SK-N-MC (cell line): ENCODE results near the gene BTG2.

ENCODE experiments used
- DNase-seq: peaks from one replicate; pipeline ENCODE4 v3.0.0-alpha.2; 2011; ENCODE audit warnings: low read depth, low spot score
- H3K27ac ChIP-seq: fragments of 200-600 bp; sonication (generic); 2 replicates; pipeline ENCODE4 v1.5.1; 2016; ENCODE audit warnings: mixed run types
- H3K36me3 ChIP-seq: fragments of 200-600 bp; sonication (generic); 2 replicates; pipeline ENCODE4 v1.6.1; 2017; ENCODE audit warnings: antibody characterized with exemption, low read length, mixed read lengths; ENCODE audit not compliant: insufficient read depth
- H3K4me3 ChIP-seq: fragments of 200-600 bp; sonication (generic); 2 replicates; pipeline ENCODE4 v1.5.1; 2016
- H3K9ac ChIP-seq: fragments of 200-600 bp; sonication (generic); 2 replicates; pipeline ENCODE4 v1.8.0; 2017; ENCODE audit warnings: mixed run types, mixed read lengths; ENCODE audit not compliant: insufficient read length
- H3K9me3 ChIP-seq: fragments of 200-600 bp; sonication (generic); 2 replicates; pipeline ENCODE4 v1.6.1; 2017; ENCODE audit warnings: low read depth, mild to moderate bottlenecking, antibody characterized with exemption, low read length, moderate library complexity, mixed read lengths
- EZH2 ChIP-seq: fragments of 200-600 bp; sonication (generic); IDR thresholded peaks from one replicate; pipeline ENCODE4 v1.6.1; 2017; ENCODE audit warnings: antibody characterized with exemption
- FOXP2 ChIP-seq: optimal IDR thresholded peaks from 2 replicates; pipeline ENCODE3; 2011; ENCODE audit warnings: mild to moderate bottlenecking, moderate library complexity; ENCODE audit not compliant: insufficient read depth; ENCODE audit errors: extremely low read length, control extremely low read depth
- POLR2AphosphoS5 ChIP-seq: IDR thresholded peaks from 2 replicates; pipeline ENCODE4 v1.6.1; 2012; ENCODE audit warnings: mild to moderate bottlenecking, low read depth, low read length, borderline replicate concordance

Gene BTG2

GRCh38 chr1:203280061-203280460 lies 25.3 kb upstream of the BTG2 start:
- DNase-seq: no peak
- H3K9me3 ChIP-seq: no peaks in the 10 kb centered on the region
- TF ChIP-seq POLR2AphosphoS5 (no peak), FOXP2 (no peak), EZH2 (no peak)
- no peak overlapping the region for H3K4me3 ChIP-seq
- H3K27ac ChIP-seq: no peak overlapping the region
- H3K9ac ChIP-seq: no peak overlapping the region
- H3K36me3 ChIP-seq: no peaks in the 10 kb centered on the region

- Histone ChIP-seq H3K36me3 (no peaks in the 10 kb centered on the region), H3K9ac (no peak overlapping the region), H3K4me3 (no peak overlapping the region), H3K9me3 (no peaks in the 10 kb centered on the region), H3K27ac (no peak overlapping the region)
- TF ChIP-seq EZH2 (no peak), FOXP2 (no peak), POLR2AphosphoS5 (no peak)
- DNase-seq: no peak
Observed at GRCh38 chr1:203281033-203281432, 24.3 kb upstream of the BTG2 start.

GRCh38 chr1:203281851-203282661 lies 23.3 kb upstream of the BTG2 start:
- DNase-seq: no peak
- Histone ChIP-seq H3K27ac (no peak overlapping the region), H3K9ac (no peak overlapping the region), H3K4me3 (no peak overlapping the region), H3K36me3 (no peaks in the 10 kb centered on the region), H3K9me3 (no peaks in the 10 kb centered on the region)
- no peak for TF ChIP-seq EZH2
- TF ChIP-seq POLR2AphosphoS5: no peak
- TF ChIP-seq FOXP2: no peak

- H3K36me3 ChIP-seq: no peaks in the 10 kb centered on the region
- DNase-seq: no peak
- no peak overlapping the region for H3K27ac ChIP-seq
- no peaks in the 10 kb centered on the region for H3K9me3 ChIP-seq
- no peak overlapping the region for H3K9ac ChIP-seq
- no peak overlapping the region for H3K4me3 ChIP-seq
- TF ChIP-seq FOXP2: no peak
- TF ChIP-seq POLR2AphosphoS5: no peak
- TF ChIP-seq EZH2: no peak
Observed at GRCh38 chr1:203282720-203283542, 22.4 kb upstream of the BTG2 start.

GRCh38 chr1:203283597-203283996 lies 21.7 kb upstream of the BTG2 start:
- DNase-seq: no peak
- Histone ChIP-seq H3K36me3 (no peaks in the 10 kb centered on the region), H3K27ac (no peak overlapping the region), H3K4me3 (no peak overlapping the region), H3K9me3 (no peaks in the 10 kb centered on the region), H3K9ac (no peak overlapping the region)
- TF ChIP-seq POLR2AphosphoS5 (no peak), FOXP2 (no peak), EZH2 (no peak)

- DNase-seq: no peak
- H3K27ac ChIP-seq: no peak overlapping the region
Observed at GRCh38 chr1:203284411-203285123, 20.8 kb upstream of the BTG2 start.

GRCh38 chr1:203286161-203286984 lies 18.9 kb upstream of the BTG2 start:
- no peak for DNase-seq
- no peaks in the 10 kb centered on the region for H3K36me3 ChIP-seq
- no peak overlapping the region for H3K27ac ChIP-seq
- no peak for TF ChIP-seq FOXP2
- H3K9me3 ChIP-seq: no peaks in the 10 kb centered on the region
- H3K9ac ChIP-seq: no peak overlapping the region
- H3K4me3 ChIP-seq: no peak overlapping the region

More at GRCh38 chr1:203284411-203285123, 20.8 kb upstream of the BTG2 start:
- Histone ChIP-seq H3K36me3 (no peaks in the 10 kb centered on the region), H3K9ac (no peak overlapping the region), H3K9me3 (no peaks in the 10 kb centered on the region), H3K4me3 (no peak overlapping the region)
- TF ChIP-seq POLR2AphosphoS5 (no peak), FOXP2 (no peak), EZH2 (no peak)
